ENCODE data around the gene CASZ1.

DNA sequence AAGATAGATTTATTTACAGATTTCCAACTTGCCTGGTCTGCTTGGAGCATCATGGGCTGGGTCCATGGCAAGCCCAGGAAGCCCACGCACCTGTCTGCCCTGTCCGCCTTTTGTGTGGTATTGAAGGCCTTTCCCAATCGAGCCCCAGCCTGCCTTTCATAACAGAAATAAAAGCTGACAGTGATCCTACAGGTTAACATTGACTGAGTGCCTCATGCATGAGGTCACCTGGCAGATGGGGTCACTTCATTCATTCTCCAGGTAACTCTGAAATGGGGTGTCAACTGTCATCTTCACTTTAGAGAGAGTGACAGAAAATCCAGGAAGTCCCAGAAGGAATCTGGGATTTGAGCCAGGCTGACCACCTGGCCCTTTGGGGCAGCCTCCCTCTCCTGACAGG lies 36.3 kb upstream of the CASZ1 start:
- TF ChIP-seq ZNF274 (IDR thresholded peaks at IDR 0.05; ENCODE audit: low read depth, low read length) (no peak), SUZ12 (IDR thresholded peaks at IDR 0.05; ENCODE audit: extremely low read depth, insufficient read depth, insufficient read length) (no peak)
